OCI-LY3 (cell line): ENCODE measurements around the gene KIF12.

Experiments
- CTCF ChIP-seq: fragments of 200-600, 300-600 bp; sonication (generic); IDR thresholded peaks from 2 replicates; pipeline ENCODE4 v1.5.1; 2014; ENCODE audit warnings: antibody characterized with exemption, low read length, low read depth
- EZH2phosphoT487 ChIP-seq: fragments of 200-600 bp; shearing (Covaris generic); IDR thresholded peaks from 2 replicates; pipeline ENCODE4 v1.6.1; 2018; ENCODE audit warnings: antibody characterized with exemption, mixed run types, low read depth

DNA sequence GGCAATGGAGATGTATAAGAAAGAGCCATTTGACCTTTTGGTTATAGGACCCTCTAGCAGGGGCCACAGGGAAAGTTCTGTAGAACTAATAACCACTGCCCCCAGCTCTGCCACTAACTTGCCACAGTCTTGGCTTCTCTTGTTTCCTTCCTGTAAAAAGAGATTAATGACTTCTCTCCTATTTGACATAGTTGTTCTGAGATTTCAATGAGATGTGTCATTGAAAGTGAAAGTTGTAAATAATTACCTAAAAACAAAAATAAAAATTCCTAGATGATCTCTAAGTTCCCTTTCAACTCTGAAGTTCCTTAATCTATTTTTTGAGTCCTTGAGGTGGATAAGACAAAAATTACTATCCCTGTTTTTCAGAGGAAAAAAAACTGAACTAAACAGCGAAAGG, 1.4 kb upstream of the KIF12 start:
- TF ChIP-seq CTCF, result no peak
- TF ChIP-seq EZH2phosphoT487, result no peak
